NCI-H446 treated with DMSO at 0.1 percent for 48 hours (cell line): ENCODE data around the gene LIPG.

Source experiments
- DNase-seq: peaks from one replicate; lab custom pipeline; 2025; lab: John Stamatoyannopoulos, UW

LIPG gene

DNA sequence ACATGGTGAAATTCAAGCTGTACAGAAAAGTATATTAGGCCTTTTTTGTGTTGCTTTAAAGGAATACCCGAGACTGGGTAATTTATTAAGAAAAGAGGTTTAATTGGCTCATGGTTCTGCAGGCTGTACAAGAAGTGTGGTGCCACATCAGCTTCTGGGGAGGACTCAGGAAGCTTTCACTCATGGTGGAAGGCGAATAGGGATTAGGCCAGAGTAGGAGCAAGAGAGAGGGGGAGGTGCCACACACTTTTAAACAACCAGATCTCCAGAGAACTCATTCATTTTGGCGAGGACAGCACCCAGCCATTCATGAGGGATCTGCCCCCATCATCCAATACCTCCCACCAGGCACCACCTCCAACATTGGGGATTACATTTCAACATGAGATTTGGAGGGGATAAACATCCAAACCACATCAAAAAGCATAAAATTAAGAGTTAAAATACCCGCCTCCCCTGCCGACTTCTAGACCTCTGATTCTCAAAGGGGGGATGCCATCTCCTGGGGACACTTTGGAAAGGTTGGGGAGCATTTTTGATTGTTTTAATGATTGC lies 15.1 kb upstream of the LIPG start:
- DNase-seq: no peak

- no peak for DNase-seq
Observed at GRCh38 chr18:49547701-49548100, 14.2 kb upstream of the LIPG start.

DNA sequence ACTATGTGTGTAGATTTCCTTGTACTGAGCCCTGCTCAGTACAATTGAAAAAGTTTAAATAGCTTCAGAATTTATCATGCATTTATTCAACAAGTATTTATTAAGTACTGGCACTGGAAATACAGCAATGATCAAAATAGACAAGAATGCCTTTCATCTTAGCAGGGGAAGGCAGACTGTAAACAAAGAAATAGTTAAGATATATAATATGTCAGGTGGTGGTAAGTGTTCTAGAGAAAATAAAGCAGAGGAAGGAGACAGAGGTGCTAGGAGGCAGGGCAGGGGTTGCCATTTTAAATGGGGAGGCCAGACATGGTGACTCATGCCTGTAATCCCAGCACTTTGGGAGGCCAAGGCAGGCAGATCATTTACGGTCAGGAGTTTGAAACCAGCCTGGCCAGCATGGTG lies 13.6 kb upstream of the LIPG start:
- DNase-seq: no peak

- DNase-seq: no peak
Observed at GRCh38 chr18:49550621-49551339, 11.1 kb upstream of the LIPG start.

DNA sequence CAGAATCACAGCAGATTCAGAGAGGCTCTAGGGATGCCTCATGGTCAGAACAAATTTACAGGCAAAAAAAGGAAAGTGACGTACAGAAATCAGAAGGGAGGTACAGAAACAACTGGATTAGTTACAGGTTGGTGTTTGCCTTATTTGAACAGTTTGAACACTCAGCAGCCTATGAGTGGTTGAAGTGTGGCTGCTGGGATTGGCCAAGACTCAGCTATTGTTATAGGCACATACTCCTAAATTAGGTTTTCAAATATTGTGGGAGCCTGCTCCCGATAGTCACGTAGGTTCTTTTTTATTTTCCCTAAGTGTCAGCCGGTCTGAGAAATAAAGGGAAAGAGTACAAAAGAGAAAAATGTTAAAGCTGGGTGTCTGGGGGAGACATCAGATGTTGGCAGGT lies 8.9 kb upstream of the LIPG start:
- no peak for DNase-seq

- DNase-seq: no peak
Observed at GRCh38 chr18:49555641-49556040, 6.2 kb upstream of the LIPG start.

DNA sequence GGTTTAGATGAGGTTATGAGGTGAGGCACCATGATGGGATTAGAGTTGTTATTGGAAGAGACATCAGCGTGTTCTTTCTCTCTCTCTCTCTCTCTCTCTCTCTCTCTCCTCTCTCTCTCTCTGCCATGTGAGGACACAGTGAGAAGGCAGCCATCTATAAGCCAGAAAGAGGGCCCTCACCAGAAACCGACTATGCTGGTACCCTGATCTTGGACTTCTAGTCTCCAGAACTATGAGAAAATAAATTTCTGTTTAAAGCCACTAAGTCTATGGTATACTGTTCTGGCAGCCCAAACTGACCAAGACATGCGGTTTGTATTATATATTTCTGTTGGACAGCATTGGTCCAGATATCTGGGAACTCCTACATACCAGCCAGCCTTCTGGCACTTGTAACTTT lies 3.5 kb upstream of the LIPG start:
- no peak for DNase-seq

- peak; percentile 12 for DNase-seq
Observed at GRCh38 chr18:49559326-49559931, 2.4 kb upstream of the LIPG start.

- no peak for DNase-seq
Observed at GRCh38 chr18:49560277-49560623, 1.6 kb upstream of the LIPG start.

DNA sequence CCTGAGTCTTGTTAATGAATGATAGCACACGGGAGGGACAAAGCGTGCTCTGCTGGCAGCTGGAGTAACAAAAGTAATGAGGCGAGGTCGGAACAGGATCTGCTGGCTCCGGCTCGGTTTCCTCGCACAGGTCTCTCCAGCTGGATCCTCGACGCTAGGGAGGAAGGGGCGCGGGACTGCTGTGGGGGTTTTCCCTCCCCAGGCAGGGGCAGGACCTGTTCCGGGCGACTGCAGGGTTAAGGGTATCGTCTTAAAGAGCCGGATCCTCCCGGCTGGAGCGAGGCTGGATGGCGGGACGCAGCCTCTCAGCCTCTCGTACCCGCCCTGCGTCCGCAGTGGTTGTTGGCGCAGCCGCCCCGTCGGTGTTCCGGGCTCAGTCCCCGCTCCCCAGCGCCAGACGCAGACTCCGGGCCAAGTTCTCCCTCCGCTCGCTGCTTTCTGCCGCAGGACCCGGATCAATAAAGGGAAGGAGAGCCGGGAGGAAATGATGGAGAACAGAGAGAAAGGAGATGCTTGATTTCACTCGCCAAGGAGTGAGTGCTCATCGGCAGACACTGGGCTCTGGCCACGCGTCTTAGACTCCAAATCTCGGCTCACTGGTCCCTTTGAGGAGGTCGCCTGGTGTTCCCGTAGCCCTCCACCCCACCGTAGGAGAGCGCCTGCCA lies 1.1 kb upstream of the LIPG start:
- no peak for DNase-seq

DNA sequence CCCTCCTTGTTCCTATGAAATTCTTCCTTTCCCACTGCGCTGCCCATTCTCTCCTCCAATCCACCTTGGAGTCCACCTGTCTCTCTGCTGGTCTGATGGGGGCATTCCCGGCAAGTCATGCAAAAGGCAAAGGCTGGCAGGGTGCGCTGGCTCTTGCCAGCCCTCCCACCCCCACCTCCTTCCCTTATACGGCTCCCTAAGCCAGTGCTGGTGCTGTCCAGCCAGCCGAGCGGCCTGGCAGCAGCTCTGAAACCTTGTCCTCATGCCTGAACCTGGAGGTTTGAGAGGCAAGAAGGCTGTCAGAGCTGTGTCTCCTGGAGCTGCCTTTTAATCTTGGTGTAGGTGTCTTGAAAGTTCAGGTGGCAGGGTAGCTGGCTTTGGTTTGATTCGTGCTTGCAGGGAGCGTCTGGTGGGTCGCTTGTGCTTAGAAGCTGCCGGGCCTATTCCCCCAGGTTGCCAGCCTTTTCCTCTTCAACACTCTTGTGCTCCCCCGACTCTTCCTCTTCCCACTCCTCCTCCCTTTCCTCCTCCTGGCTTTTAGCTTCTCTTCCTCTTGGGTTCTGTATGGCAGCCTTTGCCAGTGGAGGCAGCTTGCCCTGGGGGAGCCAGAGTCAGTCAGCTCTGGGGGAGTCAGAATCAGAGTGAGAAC lies 748 bp downstream of the LIPG start:
- DNase-seq: no peak

- no peak for DNase-seq
Observed at GRCh38 chr18:49563130-49563540, 1.3 kb downstream of the LIPG start.

- DNase-seq: no peak
Observed at GRCh38 chr18:49563701-49564517, 2.1 kb downstream of the LIPG start.

GRCh38 chr18:49564518-49564834 lies 2.6 kb downstream of the LIPG start:
- no peak for DNase-seq

DNA sequence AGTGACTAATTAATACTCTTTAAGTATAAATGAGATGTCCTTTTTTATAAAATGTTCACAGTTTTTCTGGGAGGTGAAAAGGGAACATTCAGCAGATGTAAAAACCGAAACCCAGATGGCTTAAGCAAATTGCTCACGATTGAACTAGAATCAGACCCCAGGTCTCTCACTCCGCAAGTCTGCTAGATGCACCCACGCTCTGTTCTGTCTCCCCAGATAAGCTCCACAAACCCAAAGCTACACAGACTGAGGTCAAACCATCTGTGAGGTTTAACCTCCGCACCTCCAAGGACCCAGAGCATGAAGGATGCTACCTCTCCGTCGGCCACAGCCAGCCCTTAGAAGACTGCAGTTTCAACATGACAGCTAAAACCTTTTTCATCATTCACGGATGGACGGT lies 3.2 kb downstream of the LIPG start:
- no peak for DNase-seq

DNA sequence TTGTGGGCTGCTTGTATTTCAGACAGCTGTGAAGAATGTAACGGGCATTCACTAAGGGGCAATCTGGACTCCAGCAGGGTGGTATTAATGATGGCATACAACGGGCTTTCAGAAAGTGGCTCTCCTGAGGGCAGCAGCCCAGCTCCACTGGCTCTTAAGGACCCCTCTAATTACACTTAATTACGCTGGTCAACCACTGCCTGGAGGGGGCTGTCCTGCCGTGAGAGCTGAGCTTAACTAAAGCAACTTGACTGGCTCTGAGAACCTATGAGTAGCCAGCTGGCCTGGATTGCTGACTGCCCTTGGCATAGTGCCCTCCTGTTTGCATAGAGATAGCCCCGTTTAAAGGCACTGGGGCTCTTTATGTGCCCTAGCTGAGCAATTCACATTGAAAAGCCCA lies 3.8 kb downstream of the LIPG start:
- peak; percentile 7 for DNase-seq

DNA sequence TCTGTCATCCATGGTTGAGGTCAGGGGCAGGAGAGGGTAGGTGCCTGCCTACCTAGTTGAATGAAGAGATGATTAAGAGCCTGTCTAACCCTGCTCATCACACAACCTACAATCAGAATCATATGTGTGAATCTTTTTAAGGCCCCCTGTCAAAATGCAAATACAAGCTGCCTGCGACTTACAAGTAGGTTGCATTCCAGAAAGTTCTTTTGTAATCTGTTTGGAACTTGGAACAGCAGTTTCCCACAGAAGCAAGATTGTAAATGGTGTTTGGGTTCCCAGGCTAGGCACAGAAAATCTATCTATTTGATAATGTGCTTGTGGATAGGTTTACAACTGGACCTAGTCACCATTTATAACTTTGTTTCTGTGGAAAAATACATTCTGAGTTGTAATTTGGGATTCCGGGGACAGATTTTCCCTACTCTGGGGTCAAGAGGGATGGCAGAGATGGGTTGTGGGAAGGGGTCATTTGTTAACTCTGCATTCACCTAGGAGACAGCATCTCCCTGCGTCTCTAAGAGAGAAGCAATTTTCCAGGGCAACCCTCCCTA lies 4.4 kb downstream of the LIPG start:
- DNase-seq: no peak

DNA sequence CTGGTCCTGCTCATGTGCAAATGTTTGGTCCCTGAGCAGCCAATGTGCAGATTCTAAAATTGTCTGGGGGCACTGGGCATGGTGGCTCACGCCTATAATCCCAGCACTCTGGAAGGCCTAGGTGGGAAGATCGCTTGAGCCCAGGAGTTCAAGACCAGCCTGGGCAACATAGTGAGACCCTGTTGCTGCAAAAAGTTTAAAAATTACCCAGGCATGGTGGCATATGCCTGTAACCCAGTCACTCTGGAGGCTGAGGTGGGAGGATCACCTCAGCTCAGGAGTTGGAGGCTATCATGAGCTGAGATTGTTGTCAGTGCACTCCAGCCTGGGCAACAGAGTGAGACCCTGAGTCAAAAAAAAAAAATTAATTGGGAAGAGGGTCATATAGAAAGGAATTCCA lies 5.1 kb downstream of the LIPG start:
- DNase-seq: no peak

GRCh38 chr18:49569724-49570123 lies 7.9 kb downstream of the LIPG start:
- DNase-seq: no peak

- DNase-seq: no peak
Observed at GRCh38 chr18:49570836-49571235, 9.0 kb downstream of the LIPG start.

DNA sequence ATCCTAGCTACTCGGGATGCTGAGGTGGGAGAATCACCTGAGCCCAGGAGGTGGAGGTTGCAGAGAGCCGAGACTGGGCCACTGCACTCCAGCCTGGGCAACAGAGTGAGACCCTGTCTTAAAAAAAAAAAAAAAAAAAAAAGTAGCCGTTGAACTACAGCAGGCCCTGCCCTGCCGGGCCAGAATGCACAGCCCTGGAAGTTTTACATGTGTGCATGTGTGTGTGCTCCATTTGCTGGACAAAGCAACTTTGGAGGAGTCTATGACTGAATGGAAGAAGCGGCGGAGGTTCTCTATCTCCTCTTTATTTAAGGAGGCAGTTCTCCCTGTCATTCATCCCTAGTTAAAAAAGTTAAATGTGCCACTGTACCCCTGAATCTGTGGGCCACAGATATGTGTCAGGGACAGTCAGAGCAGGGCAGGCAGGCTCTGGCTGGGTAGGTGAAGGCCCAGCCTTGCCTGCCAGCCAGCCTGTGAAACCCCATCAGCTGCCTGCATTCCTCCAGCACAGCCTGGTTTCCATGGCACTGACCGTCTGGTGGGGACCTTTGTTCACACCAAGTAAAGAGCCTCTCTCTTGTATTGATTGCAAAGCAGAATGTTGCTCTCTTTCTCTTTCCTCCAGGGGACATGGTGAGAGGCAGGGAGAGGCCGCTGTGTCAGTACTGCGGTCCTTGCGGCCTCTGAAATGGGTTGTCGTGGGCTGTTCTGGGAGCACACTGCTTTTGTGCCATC lies 10.9 kb downstream of the LIPG start:
- no peak for DNase-seq
